HEK293T (cell line): ENCODE measurements around the gene TMEM179.

Experiments used
- CTCF ChIA-PET: fragments of 350-600 bp; formaldehyde crosslinking; extraction: SDS; loops from one replicate; lab custom pipeline; 2021; ENCODE audit warnings: antibody characterized with exemption, inconsistent platforms; lab: Yijun Ruan, JAX
- POLR2A ChIA-PET: fragments of 350-600 bp; formaldehyde crosslinking; extraction: SDS; loops from one replicate; lab custom pipeline; 2020; ENCODE audit warnings: antibody characterized with exemption, inconsistent platforms; lab: Yijun Ruan, JAX
- DNase-seq: peaks from one replicate; pipeline ENCODE4 v3.0.0; 2012; ENCODE audit warnings: mixed read lengths; ENCODE audit errors: extremely low spot score
- ARNT ChIP-seq: fragments of 450-650 bp; IDR thresholded peaks from 2 replicates; pipeline ENCODE4 v1.6.1; 2017; ENCODE audit warnings: mild to moderate bottlenecking
- BHLHE40 ChIP-seq: fragments of 450-650 bp; IDR thresholded peaks from 2 replicates; pipeline ENCODE4 v1.6.1; 2016; ENCODE audit warnings: mild to moderate bottlenecking, moderate library complexity, borderline replicate concordance
- CTBP1 ChIP-seq: fragments of 450-650 bp; IDR thresholded peaks from 2 replicates; pipeline ENCODE4 v1.6.1; 2016; ENCODE audit warnings: borderline replicate concordance
- ELF4 ChIP-seq: fragments of 450-650 bp; IDR thresholded peaks from 2 replicates; pipeline ENCODE4 v1.6.1; 2017; ENCODE audit warnings: antibody characterized with exemption
- FOXA1 ChIP-seq: fragments of 450-650 bp; IDR thresholded peaks from 2 replicates; pipeline ENCODE4 v1.6.1; 2016; ENCODE audit warnings: mild to moderate bottlenecking
- FOXK2 ChIP-seq: fragments of 450-650 bp; IDR thresholded peaks from 2 replicates; pipeline ENCODE4 v1.6.1; 2016; ENCODE audit warnings: mild to moderate bottlenecking
- FOXM1 ChIP-seq: fragments of 450-650 bp; IDR thresholded peaks from 2 replicates; pipeline ENCODE4 v1.6.1; 2017; ENCODE audit warnings: mild to moderate bottlenecking, borderline replicate concordance
- HDGF ChIP-seq: fragments of 450-650 bp; IDR thresholded peaks from 2 replicates; pipeline ENCODE4 v1.6.1; 2017; ENCODE audit warnings: antibody characterized with exemption, borderline replicate concordance
- L3MBTL2 ChIP-seq: fragments of 450-650 bp; conservative IDR thresholded peaks from 2 replicates; pipeline ENCODE4 v1.6.1; 2016; ENCODE audit warnings: mild to moderate bottlenecking
- LEF1 ChIP-seq: fragments of 450-650 bp; IDR thresholded peaks from 2 replicates; pipeline ENCODE4 v1.6.1; 2017; ENCODE audit warnings: mild to moderate bottlenecking, borderline replicate concordance
- NFRKB ChIP-seq: fragments of 450-650 bp; IDR thresholded peaks from 2 replicates; pipeline ENCODE4 v1.6.1; 2016; ENCODE audit warnings: mild to moderate bottlenecking, moderate library complexity
- SP1 ChIP-seq: fragments of 450-650 bp; IDR thresholded peaks from 2 replicates; pipeline ENCODE4 v1.6.1; 2017
- SUZ12 ChIP-seq: fragments of 450-650 bp; IDR thresholded peaks from 2 replicates; pipeline ENCODE4 v1.6.1; 2016; ENCODE audit warnings: mild to moderate bottlenecking
- TARDBP ChIP-seq: fragments of 450-650 bp; IDR thresholded peaks from 2 replicates; pipeline ENCODE4 v1.6.1; 2016
- ZNF384 ChIP-seq: fragments of 450-650 bp; IDR thresholded peaks from 2 replicates; pipeline ENCODE4 v1.6.1; 2016
- TF ChIP-seq, protein P1 (sequence below): fragments of 450-650 bp; IDR thresholded peaks from 2 replicates; pipeline ENCODE4 v1.6.1; 2016

The TMEM179 gene

DNA sequence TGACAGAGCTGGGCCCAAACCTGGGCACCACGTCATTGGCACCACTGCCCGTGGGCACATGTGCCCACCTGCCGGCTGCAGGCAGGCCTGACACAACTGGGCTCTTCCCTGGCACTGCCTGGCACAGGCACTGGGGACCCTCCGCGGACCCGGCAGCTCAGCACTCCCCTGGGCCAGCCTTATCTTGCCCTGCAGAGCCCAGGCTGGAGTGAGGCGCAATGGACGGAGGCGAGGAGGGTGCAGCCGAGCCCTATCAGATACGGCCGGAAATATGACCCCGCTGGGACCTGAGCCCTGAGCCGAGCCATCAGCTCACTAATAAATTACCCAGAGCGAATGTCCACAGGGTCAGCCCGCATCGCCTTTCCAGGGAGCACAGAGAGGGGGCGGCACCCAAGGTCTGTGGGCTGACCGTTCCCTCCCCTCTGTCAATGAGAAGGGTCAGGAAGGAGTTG lies 26.7 kb downstream of the TMEM179 start:
- TF ChIP-seq ARNT (no peak), FOXA1 (no peak), CTBP1 (no peak), NFRKB (no peak), BHLHE40 (no peak), ZNF384 (no peak)
- CTCF ChIA-PET: interaction anchor here (1.2 kb wide), 1 partner anchor 34 kb away, joined by 3 read pairs; no protein-coding TSS in a partner anchor
- no peak for DNase-seq
- POLR2A ChIA-PET: no interaction called here

GRCh38 chr14:104577426-104577825 lies 27.1 kb downstream of the TMEM179 start:
- CTCF ChIA-PET: interaction anchor here (0.6 to 1.2 kb wide), 4 partner anchors 13 to 1568 kb away, joined by 3 to 7 read pairs (median 3); no protein-coding TSS in a partner anchor
- no peak for DNase-seq
- TF ChIP-seq ARNT (no peak), TARDBP (no peak)
- POLR2A ChIA-PET: no interaction called here

GRCh38 chr14:104576970-104577332 lies 27.6 kb downstream of the TMEM179 start:
- POLR2A ChIA-PET: no interaction called here
- no peak for DNase-seq
- TF ChIP-seq, protein P1, sequence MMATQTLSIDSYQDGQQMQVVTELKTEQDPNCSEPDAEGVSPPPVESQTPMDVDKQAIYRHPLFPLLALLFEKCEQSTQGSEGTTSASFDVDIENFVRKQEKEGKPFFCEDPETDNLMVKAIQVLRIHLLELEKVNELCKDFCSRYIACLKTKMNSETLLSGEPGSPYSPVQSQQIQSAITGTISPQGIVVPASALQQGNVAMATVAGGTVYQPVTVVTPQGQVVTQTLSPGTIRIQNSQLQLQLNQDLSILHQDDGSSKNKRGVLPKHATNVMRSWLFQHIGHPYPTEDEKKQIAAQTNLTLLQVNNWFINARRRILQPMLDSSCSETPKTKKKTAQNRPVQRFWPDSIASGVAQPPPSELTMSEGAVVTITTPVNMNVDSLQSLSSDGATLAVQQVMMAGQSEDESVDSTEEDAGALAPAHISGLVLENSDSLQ: no peak
- TF ChIP-seq FOXM1 (no peak), HDGF (no peak), BHLHE40 (no peak), FOXA1 (no peak), FOXK2 (no peak), ZNF384 (no peak), LEF1 (no peak), CTBP1 (no peak), SP1 (no peak), ARNT (no peak), SUZ12 (no peak)
- CTCF ChIA-PET: interaction anchor here (0.6 to 1.0 kb wide), 4 partner anchors 13 to 1568 kb away, joined by 3 to 7 read pairs (median 3); no protein-coding TSS in a partner anchor

- TF ChIP-seq L3MBTL2 (no peak), LEF1 (no peak), CTBP1 (no peak)
- ChIA-PET POLR2A (no interaction called here), CTCF (interaction anchor here (0.7 to 1.0 kb wide), 3 partner anchors 12 to 133 kb away, joined by 3 to 7 read pairs (median 3); no protein-coding TSS in a partner anchor)
- DNase-seq: no peak
These were observed 28.2 kb downstream of the TMEM179 start for GRCh38 chr14:104576232-104576969.

- POLR2A ChIA-PET: no interaction called here
- no peak for TF ChIP-seq SP1
- TF ChIP-seq FOXM1: no peak
- TF ChIP-seq CTBP1: no peak
- no peak for TF ChIP-seq BHLHE40
- TF ChIP-seq HDGF: no peak
- TF ChIP-seq L3MBTL2: no peak
- TF ChIP-seq ELF4: no peak
- no peak for TF ChIP-seq FOXK2
- no peak for TF ChIP-seq NFRKB
- no peak for TF ChIP-seq FOXA1
- no peak for DNase-seq
- CTCF ChIA-PET: interaction anchor here (1.7 kb wide), 1 partner anchor 11 kb away, joined by 12 read pairs; no protein-coding TSS in a partner anchor
These were observed 29.5 kb downstream of the TMEM179 start for GRCh38 chr14:104574978-104575583.

GRCh38 chr14:104574536-104574935 lies 30.0 kb downstream of the TMEM179 start:
- DNase-seq: no peak
- TF ChIP-seq L3MBTL2 (no peak), ZNF384 (no peak), FOXK2 (no peak), TARDBP (no peak)
- ChIA-PET CTCF (interaction anchor here (1.7 kb wide), 1 partner anchor 10 kb away, joined by 12 read pairs; no protein-coding TSS in a partner anchor), POLR2A (interaction anchor here (1.2 kb wide), 1 partner anchor 10 kb away, joined by 3 read pairs; no protein-coding TSS in a partner anchor)

DNA sequence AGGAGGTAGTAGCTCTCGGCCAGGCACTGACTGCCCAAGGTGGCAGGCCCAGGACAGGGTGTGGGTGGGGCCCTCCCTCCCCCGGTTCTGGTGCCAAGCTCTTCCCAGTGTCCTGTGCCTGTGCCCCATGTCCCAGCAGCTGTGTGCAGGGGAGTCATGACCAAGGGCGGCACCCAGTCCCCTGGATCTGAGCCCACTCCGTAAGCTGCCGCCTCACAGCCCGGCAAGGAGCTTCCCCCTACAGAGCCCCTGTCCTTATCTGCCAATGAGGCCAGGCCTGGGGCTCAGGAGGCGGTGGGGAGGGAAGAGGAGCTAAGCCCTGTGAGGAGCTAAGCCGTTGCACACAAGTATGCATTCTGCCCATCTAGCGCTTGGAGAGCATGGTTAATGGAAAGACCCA lies 30.6 kb downstream of the TMEM179 start:
- ChIA-PET CTCF (interaction anchor here (1.7 kb wide), 1 partner anchor 10 kb away, joined by 12 read pairs; no protein-coding TSS in a partner anchor), POLR2A (interaction anchor here (1.2 kb wide), 1 partner anchor 10 kb away, joined by 3 read pairs; no protein-coding TSS in a partner anchor)
- no peak for TF ChIP-seq LEF1
- no peak for TF ChIP-seq FOXA1
- no peak for DNase-seq

DNA sequence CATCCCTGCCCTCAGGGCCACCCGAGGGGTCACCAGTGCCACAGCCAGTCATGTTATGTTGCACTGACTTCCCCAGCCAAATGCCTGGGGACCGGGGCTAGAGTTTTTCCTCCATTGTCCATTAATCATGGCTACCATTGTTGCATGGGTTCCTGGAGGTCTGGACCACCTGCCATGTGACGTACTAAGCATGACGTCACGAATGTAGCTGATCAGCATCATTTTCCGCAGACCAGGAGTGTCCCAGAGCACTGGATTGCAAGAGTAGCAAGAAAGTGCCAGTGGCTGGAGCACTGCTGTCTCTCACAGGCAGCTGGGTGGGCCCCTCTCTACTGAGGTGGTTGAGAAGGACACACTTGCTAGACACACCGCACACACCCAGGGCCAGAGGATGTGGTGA lies 31.9 kb downstream of the TMEM179 start:
- no peak for DNase-seq
- CTCF ChIA-PET: no interaction called here
- TF ChIP-seq FOXK2 (no peak), LEF1 (no peak), SUZ12 (no peak), L3MBTL2 (no peak), ELF4 (no peak), FOXA1 (no peak), BHLHE40 (no peak), SP1 (no peak), FOXM1 (no peak), TARDBP (no peak), NFRKB (no peak), CTBP1 (no peak), ARNT (no peak), HDGF (no peak), ZNF384 (no peak)
- TF ChIP-seq, protein P1: no peak
- POLR2A ChIA-PET: no interaction called here
